ENCODE data around the gene GABRR1. TPM values are rescaled to one million over a fixed set of nuclear protein-coding genes. Genes with fewer than 3 reads are reported as not detected.
"Not testable (repeated sequence)": the region's sequence is repeated elsewhere in the genome, so short reads cannot be mapped to it uniquely, and the experiment has no call there.

The GABRR1 gene
- total RNA-seq, 2 donors from 2014 or later = not detected

GRCh38 chr6:89140347-89141156 is 76.6 kb downstream of the GABRR1 start:
- Mint-ChIP-seq H3K4me1 (ENCODE audit: low read depth) (peaks cover 11% of the 10 kb centered on the region), H3K27ac (no peak overlapping the region), H3K27me3 (ENCODE audit: low read depth) (no peaks in the 10 kb centered on the region), H3K36me3 (ENCODE audit: insufficient read depth in 2 of 2) (peaks cover under 1% of the 10 kb centered on the region in 2 donors), H3K9me3 (no peaks in the 10 kb centered on the region), H3K4me3 (no peak overlapping the region)
- DNase-seq (no peak), ATAC-seq (replicated peaks in 1 of 2) (no peak)

DNA sequence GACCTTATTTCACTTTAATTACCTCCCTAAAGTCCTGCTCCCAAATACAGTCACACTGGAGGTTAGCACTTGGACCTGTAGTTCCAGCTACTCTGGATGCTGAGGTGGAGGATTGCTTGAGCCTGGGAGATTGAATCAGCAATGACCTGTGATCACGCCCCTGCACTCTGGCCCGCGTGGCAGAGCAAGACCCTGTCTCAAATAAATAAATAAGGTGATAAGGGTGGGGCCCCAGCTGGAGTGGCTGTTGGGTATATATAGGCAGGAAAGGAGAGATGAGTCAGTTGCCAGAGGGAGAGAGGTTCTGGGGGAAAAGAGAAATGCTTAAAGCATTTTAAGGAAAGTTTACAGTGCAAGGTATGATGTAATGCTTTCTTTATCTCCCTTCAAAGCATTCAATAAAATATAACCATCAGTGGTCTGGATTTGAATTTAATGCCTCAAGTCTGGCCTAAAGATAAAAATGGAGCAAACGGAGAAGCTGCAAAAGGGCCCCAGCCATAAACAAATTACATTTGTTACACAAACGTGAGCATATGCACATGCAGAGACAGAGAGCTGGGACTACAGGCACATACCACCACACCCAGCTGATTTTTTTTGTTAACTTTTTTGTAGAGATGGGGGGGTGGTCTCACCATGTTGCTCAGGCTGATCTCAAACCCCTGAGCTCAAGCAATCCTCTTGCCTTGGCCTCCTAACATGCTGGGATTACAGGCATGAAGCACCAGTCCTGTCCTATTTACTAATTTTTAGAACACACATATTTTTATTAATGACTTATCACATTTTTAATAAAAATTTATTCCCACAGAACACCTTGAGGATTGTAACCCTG is 77.4 kb downstream of the GABRR1 start:
- no peaks in the 10 kb centered on the region for H3K9me3 Mint-ChIP-seq
- H3K27ac Mint-ChIP-seq = no peak overlapping the region
- DNase-seq (no peak), ATAC-seq (replicated peaks in 1 of 2) (no peak)
- H3K27me3 Mint-ChIP-seq (ENCODE audit: low read depth) = no peaks in the 10 kb centered on the region
- H3K4me3 Mint-ChIP-seq = no peak overlapping the region
- no peaks in the 10 kb centered on the region for H3K36me3 Mint-ChIP-seq (ENCODE audit: insufficient read depth in 2 of 2)
- H3K4me1 Mint-ChIP-seq (ENCODE audit: low read depth) = peaks cover 6% of the 10 kb centered on the region

DNA sequence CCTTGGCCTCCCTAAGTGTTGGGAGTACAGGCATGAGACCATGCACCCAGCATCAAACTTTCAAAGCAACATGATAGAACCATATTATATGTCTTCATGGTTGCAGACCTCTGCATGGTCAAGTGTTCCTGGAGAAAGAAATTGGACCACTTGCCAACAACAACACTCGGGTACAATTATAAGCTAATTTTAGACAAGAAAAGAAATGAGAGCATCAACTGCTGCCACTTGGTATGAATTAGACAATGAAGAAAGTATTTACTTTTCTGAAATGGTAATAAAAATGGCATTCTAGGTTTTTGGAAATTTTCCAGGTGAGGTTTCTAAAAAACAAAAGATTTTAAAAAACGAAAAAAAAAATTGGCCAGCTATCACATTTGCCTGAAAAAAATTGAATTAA is 79.0 kb downstream of the GABRR1 start:
- ATAC-seq (replicated peaks in 1 of 2) (no peak), DNase-seq (no peak)
- Mint-ChIP-seq H3K27me3 (ENCODE audit: low read depth) (no peaks in the 10 kb centered on the region), H3K9me3 (no peaks in the 10 kb centered on the region), H3K27ac (peak overlapping the region; percentile 8), H3K36me3 (ENCODE audit: insufficient read depth in 2 of 2) (no peaks in the 10 kb centered on the region), H3K4me3 (no peak overlapping the region), H3K4me1 (ENCODE audit: low read depth) (no peaks in the 10 kb centered on the region)

DNA sequence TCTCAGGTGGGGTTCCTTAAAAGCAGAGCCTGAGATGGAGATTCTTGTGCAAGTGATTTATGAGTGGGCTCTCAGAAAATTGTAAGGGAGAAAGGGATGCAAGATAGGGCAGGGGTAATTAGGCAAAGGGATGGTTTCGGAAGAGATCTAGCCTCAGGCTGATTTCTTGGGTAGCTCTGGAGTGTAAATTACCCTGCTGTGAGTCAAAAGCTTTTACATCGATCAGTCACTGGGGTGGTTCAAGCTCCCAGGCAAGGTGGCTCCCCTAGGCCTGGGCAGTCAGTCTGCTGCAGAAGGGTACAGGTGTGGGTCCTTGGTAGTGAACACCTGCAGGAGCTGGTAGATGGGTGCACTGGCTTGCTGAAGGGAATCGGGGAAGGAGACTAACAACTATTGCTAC is 82.4 kb downstream of the GABRR1 start:
- H3K4me3 Mint-ChIP-seq = no peak overlapping the region
- H3K27ac Mint-ChIP-seq = no peak overlapping the region
- no peak for DNase-seq
- H3K27me3 Mint-ChIP-seq (ENCODE audit: low read depth) = no peaks in the 10 kb centered on the region
- ATAC-seq (replicated peaks in 1 of 2) = no peak
- no peaks in the 10 kb centered on the region for H3K36me3 Mint-ChIP-seq (ENCODE audit: insufficient read depth in 2 of 2)
- no peaks in the 10 kb centered on the region for H3K9me3 Mint-ChIP-seq
- H3K4me1 Mint-ChIP-seq (ENCODE audit: low read depth) = no peaks in the 10 kb centered on the region

DNA sequence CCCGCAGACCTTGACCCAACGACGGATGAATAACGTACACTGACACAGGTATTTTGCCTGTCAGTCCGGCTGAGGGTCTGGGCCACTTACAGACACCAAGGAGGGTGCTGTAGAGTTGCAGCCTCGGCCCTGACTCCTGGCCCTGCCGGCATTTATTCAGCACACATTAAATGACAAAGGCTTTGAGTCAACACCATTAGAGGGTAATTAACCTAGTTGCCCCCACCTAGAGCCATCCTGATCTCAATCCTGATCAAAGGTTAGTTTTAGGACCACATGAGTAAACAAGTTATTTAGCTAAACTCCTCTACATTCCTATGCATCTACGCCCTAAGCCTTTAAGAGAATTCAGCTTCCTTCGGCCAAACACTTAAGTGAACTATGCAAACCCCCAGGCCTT is 83.2 kb downstream of the GABRR1 start:
- Mint-ChIP-seq H3K27ac (no peak overlapping the region), H3K4me3 (no peak overlapping the region), H3K4me1 (ENCODE audit: low read depth) (no peaks in the 10 kb centered on the region), H3K9me3 (no peaks in the 10 kb centered on the region), H3K36me3 (ENCODE audit: insufficient read depth in 2 of 2) (peaks cover 0 to under 1% of the 10 kb centered on the region in 2 donors), H3K27me3 (ENCODE audit: low read depth) (no peaks in the 10 kb centered on the region)
- ATAC-seq (replicated peaks in 1 of 2) = no peak
- DNase-seq = no peak

- DNase-seq (no peak), ATAC-seq (replicated peaks in 1 of 2) (no peak)
- H3K4me1 Mint-ChIP-seq (ENCODE audit: low read depth) = no peaks in the 10 kb centered on the region
- H3K4me3 Mint-ChIP-seq = no peak overlapping the region
- peaks cover 2 to 5% of the 10 kb centered on the region in 2 donors for H3K9me3 Mint-ChIP-seq
- H3K27me3 Mint-ChIP-seq (ENCODE audit: low read depth) = no peaks in the 10 kb centered on the region
- H3K27ac Mint-ChIP-seq = no peak overlapping the region
- H3K36me3 Mint-ChIP-seq (ENCODE audit: insufficient read depth in 2 of 2) = peaks cover 0 to 7% of the 10 kb centered on the region in 2 donors
Measured at GRCh38 chr6:89132057-89132456, 85.1 kb downstream of the GABRR1 start.

DNA sequence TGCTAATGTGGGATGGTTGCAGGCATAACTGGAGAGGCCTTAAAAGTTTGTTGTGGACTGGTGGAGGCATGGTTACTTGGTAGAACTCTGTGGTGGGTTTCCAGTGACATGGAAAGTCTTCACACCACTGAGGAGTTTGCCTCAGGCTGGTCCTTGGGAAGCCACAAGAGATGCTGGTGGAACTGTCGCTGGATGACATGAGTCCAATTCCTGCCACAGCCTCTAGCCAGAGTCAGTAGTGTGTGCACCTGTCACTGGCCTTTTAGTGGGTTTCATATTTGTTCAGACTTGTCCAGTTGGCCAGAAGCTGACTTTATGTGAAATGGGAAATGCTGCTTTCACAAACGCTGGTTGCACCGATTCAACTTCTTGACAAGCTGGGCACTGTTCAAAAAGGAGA is 85.6 kb downstream of the GABRR1 start:
- Mint-ChIP-seq H3K9me3 (peaks cover 2 to 5% of the 10 kb centered on the region in 2 donors), H3K27ac (no peak overlapping the region), H3K4me1 (ENCODE audit: low read depth) (no peaks in the 10 kb centered on the region), H3K4me3 (no peak overlapping the region), H3K27me3 (ENCODE audit: low read depth) (no peaks in the 10 kb centered on the region), H3K36me3 (ENCODE audit: insufficient read depth in 2 of 2) (peaks cover 0 to 7% of the 10 kb centered on the region in 2 donors)
- no peak for ATAC-seq (replicated peaks in 1 of 2)
- no peak for DNase-seq

- H3K4me3 Mint-ChIP-seq; H3K36me3 Mint-ChIP-seq (ENCODE audit: insufficient read depth in 2 of 2); H3K27me3 Mint-ChIP-seq (ENCODE audit: low read depth); H3K9me3 Mint-ChIP-seq; ATAC-seq (replicated peaks in 1 of 2); DNase-seq; H3K27ac Mint-ChIP-seq; H3K4me1 Mint-ChIP-seq (ENCODE audit: low read depth): not testable (repeated sequence)
Measured at GRCh38 chr6:89128256-89128671, 88.9 kb downstream of the GABRR1 start.

Other genes with a start within 250 kb of the GABRR1 start
- gene PNRC1, start 136.6 kb downstream of the GABRR1 start, total RNA-seq = 100 to 1,000 TPM; 119 to 137 TPM
- gene SRSF12, start 99.3 kb downstream of the GABRR1 start, total RNA-seq = under 1 TPM; 0.23 to 0.46 TPM
- gene PM20D2, start 71.3 kb downstream of the GABRR1 start, total RNA-seq = 10 to 100 TPM; 11.6 to 17.6 TPM
- gene GABRR2, start 97.9 kb upstream of the GABRR1 start, total RNA-seq = under 1 TPM; 0.46 to 0.74 TPM
- 10 to 100 TPM; 20.6 to 21.4 TPM for gene UBE2J1, start 135.4 kb upstream of the GABRR1 start, total RNA-seq
- gene RRAGD, start 194.9 kb upstream of the GABRR1 start, total RNA-seq = 10 to 100 TPM; 11.8 to 12.2 TPM
- 1 to 10 TPM; 4.2 to 5.5 TPM for gene ANKRD6, start 215.8 kb upstream of the GABRR1 start, total RNA-seq